Upper lobe of left lung (tissue), 6 donors: ENCODE data around the gene PHAF1. TPM values are rescaled to one million over a fixed set of nuclear protein-coding genes. Genes with fewer than 3 reads are reported as not detected.

Experiments used
- ATAC-seq, 2 donors: fragments of 200-7000 bp; cut with Tn5 transposase; one replicate each; pipeline ENCODE4 v1.9.1; 2022; ENCODE audit warnings: mild to moderate bottlenecking in 2 of 2, moderate library complexity in 2 of 2; ENCODE audit not compliant: low FRiP score in 2 of 2
- DNase-seq, 2 donors: peaks; one replicate each; pipeline ENCODE4 v3.0.0-alpha.2; 2019 to 2020
- H3K27ac ChIP-seq, 4 donors: fragments of 200-600 bp; sonication (generic); one replicate each; pipeline ENCODE4 v1.5.1; 2016 to 2019
- H3K27me3 ChIP-seq, 4 donors: fragments of 200-600 bp; sonication (generic); one replicate each; pipeline ENCODE4 v1.5.1; 2017 to 2019
- H3K36me3 ChIP-seq, 4 donors: fragments of 200-600 bp; sonication (generic); one replicate each; pipeline ENCODE4 v1.5.1; 2016 to 2019
- H3K4me1 ChIP-seq, 4 donors: fragments of 200-600 bp; sonication (generic); one replicate each; pipeline ENCODE4 v1.5.1; 2018 to 2019
- H3K4me3 ChIP-seq, 4 donors: fragments of 200-600 bp; sonication (generic); one replicate each; pipeline ENCODE4 v1.5.1; 2017 to 2019; ENCODE audit warnings: mild to moderate bottlenecking in 2 of 4, moderate library complexity in 1 of 4
- H3K9me3 ChIP-seq, 4 donors: fragments of 200-600 bp; sonication (generic); one replicate each; pipeline ENCODE4 v1.5.1; 2018 to 2019
- CTCF ChIP-seq, 6 experiments: fragments of 450-650 bp in 4 of 6; fragments of 200-600 bp in 2 of 6; sonication (generic) in 2 of 6; IDR thresholded peaks; one replicate each; pipeline ENCODE4 v1.5.1; 2016 to 2019; ENCODE audit warnings: antibody characterized with exemption in 6 of 6
- EP300 ChIP-seq, 4 donors: sonication (generic); formaldehyde crosslinking; IDR thresholded peaks; one replicate each; pipeline ENCODE4 v1.5.1; 2017; ENCODE audit warnings: antibody characterized with exemption in 4 of 4, control low read depth in 2 of 4
- POLR2A ChIP-seq, 4 donors: fragments of 450-650 bp; IDR thresholded peaks; one replicate each; pipeline ENCODE4 v1.5.1; 2016 to 2017; ENCODE audit warnings: antibody characterized with exemption in 4 of 4, mild to moderate bottlenecking in 2 of 4
- POLR2AphosphoS5 ChIP-seq, 2 donors: sonication (generic); formaldehyde crosslinking; IDR thresholded peaks; one replicate each; pipeline ENCODE4 v1.5.1; 2017; ENCODE audit warnings: antibody characterized with exemption in 2 of 2
- WGBS, 2 donors: methylation state at CpG; one replicate each; pipeline ENCODE4 v1.1.5; 2017 to 2018; 5-methylcytosine and 5-hydroxymethylcytosine counted together
- total RNA-seq, 6 donors: library from RNA; depleted of rRNA in 4 of 6; stranded (reverse); fragments of >200 nt in 4 of 6; gene quantifications; one replicate each; pipeline versions ENCODE4 v1.1.0 to v1.2.1, GENCODE V29; 2016 to 2021
- donor health status: DM: no; HTN: no; CAD: no; lungs with moderate emphysema.
- donor health status: DM: no; HTN: yes; CAD: no; lungs with severe emphysema.

Gene PHAF1
- total RNA-seq, 6 donors from 2014 or later = 16.0 to 32.3 (median 21.9) TPM

DNA sequence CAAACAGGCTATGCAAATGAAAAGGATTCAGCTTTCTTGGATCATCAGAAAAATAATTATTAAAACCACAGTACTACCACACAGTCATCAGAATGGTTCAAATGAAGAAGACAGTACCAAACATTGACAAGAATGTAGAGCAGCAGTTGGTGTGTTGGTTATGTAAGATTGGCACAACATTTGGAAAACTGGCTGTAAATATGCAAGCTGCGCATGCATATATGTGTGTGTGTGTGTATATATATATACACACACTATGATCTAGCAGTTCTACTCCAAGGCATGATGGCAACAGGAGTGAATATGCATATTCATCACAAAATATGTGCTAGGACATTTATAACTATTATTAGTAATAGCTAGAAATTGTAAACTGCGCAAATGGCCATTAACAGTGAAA, 34.4 kb upstream of the PHAF1 start:
- Histone ChIP-seq H3K9me3 (no peaks in the 10 kb centered on the region), H3K27me3 (no peaks in the 10 kb centered on the region), H3K36me3 (peaks cover 4 to 40% (median 22%) of the 10 kb centered on the region in 4 donors), H3K27ac (no peak overlapping the region), H3K4me3 (no peak overlapping the region), H3K4me1 (no peaks in the 10 kb centered on the region)
- ATAC-seq = no peak
- no peak for DNase-seq
- WGBS, 2 donors = 98 to 100% methylated on average over 2 of the region's 2 CpGs
- no peak for TF ChIP-seq EP300 (IDR thresholded peaks at IDR 0.05)
- no peak for TF ChIP-seq POLR2A (IDR thresholded peaks at IDR 0.05)

GRCh38 chr16:67077871-67078270, 31.9 kb upstream of the PHAF1 start:
- ATAC-seq (no peak), DNase-seq (no peak)
- WGBS, 2 donors = 84 to 93% methylated on average over 4 of the region's 4 CpGs
- no peak overlapping the region for H3K27ac ChIP-seq
- no peaks in the 10 kb centered on the region for H3K27me3 ChIP-seq
- no peak overlapping the region for H3K4me3 ChIP-seq
- no peaks in the 10 kb centered on the region for H3K9me3 ChIP-seq
- H3K4me1 ChIP-seq = no peaks in the 10 kb centered on the region
- H3K36me3 ChIP-seq = peaks cover 4 to 30% (median 17%) of the 10 kb centered on the region in 4 donors
- TF ChIP-seq EP300 (IDR thresholded peaks at IDR 0.05) (no peak), POLR2AphosphoS5 (IDR thresholded peaks at IDR 0.05) (no peak), CTCF (IDR thresholded peaks at IDR 0.05) (no peak), POLR2A (IDR thresholded peaks at IDR 0.05) (no peak)

- H3K4me1 ChIP-seq = peaks cover 0 to 3% (median 0%) of the 10 kb centered on the region in 4 donors
- H3K36me3 ChIP-seq = peaks cover 0 to 15% (median 3%) of the 10 kb centered on the region in 4 donors
- H3K4me3 ChIP-seq = no peak overlapping the region
- no peak overlapping the region for H3K27ac ChIP-seq
- ATAC-seq (no peak), DNase-seq (no peak)
- no peaks in the 10 kb centered on the region for H3K27me3 ChIP-seq
- TF ChIP-seq EP300 (IDR thresholded peaks at IDR 0.05) (no peak), POLR2AphosphoS5 (IDR thresholded peaks at IDR 0.05) (no peak), CTCF (IDR thresholded peaks at IDR 0.05) (no peak), POLR2A (IDR thresholded peaks at IDR 0.05) (no peak)
- H3K9me3 ChIP-seq = no peaks in the 10 kb centered on the region
- WGBS, 2 donors = 90 to 91% methylated on average over 6 of the region's 6 CpGs
These were observed 27.6 kb upstream of the PHAF1 start for GRCh38 chr16:67082100-67082499.

DNA sequence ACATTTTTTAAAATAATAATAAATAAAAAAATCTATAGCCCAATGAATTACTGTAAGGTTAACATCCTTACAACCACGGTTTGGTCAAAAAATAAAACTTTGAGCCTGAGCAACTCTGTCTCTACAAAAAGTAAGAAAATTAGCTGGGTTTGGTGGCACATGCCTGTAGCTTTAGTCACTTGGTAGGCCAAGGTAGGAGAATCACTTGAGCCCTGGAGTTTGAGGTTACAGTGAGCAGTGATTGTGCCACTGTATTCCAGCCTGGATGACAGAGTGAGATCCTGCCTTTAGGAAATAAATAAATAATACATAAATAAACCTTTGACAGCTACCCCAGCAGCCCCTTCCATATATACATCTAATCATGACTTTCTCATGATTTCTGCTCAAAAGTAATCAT, 26.9 kb upstream of the PHAF1 start:
- H3K27me3 ChIP-seq = no peaks in the 10 kb centered on the region
- 90 to 93% methylated on average over 1 of the region's 1 CpG for WGBS, 2 donors
- H3K4me3 ChIP-seq = no peak overlapping the region
- ATAC-seq = no peak
- H3K4me1 ChIP-seq = peaks cover 0 to 3% (median 0%) of the 10 kb centered on the region in 4 donors
- H3K36me3 ChIP-seq = peaks cover 0 to 14% (median 2%) of the 10 kb centered on the region in 4 donors
- DNase-seq = no peak
- no peaks in the 10 kb centered on the region for H3K9me3 ChIP-seq
- TF ChIP-seq EP300 (IDR thresholded peaks at IDR 0.05) (no peak), CTCF (IDR thresholded peaks at IDR 0.05) (no peak), POLR2AphosphoS5 (IDR thresholded peaks at IDR 0.05) (no peak), POLR2A (IDR thresholded peaks at IDR 0.05) (no peak)
- H3K27ac ChIP-seq = no peak overlapping the region

DNA sequence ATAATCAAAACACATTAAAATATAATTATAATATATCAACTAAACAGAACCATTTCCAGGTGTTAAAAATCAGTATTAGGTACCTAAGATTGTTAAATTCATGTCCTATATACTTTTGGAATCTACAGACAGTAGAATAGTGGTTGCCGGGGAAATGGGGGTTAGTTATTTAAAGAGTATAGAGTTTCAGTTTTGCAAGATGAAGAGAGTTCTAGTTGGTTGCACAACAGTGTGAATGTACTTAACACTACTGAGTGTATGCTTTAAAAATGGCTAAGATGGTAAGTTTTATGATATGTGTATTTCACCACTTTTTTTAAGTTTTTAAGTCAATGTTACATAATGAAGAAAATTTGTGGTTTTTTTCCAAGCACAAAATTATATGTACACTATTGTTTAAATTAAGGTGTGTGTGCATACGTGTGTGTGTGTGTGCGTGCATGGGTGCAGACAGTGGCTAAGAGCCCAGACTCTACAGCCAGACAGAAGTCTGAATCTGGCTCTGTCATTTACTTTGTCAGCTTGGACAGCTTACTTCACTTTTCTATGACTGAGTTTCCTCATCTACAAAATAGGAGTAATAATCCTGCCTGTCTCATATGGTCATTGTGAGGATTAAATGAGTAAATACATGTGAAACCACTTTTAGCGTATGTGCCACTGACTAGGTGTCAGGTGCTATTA, 25.3 kb upstream of the PHAF1 start:
- Histone ChIP-seq H3K27ac (no peak overlapping the region), H3K4me1 (peaks cover 0 to 3% (median 0%) of the 10 kb centered on the region in 4 donors), H3K27me3 (no peaks in the 10 kb centered on the region), H3K4me3 (no peak overlapping the region), H3K36me3 (peaks cover 0 to 10% (median 4%) of the 10 kb centered on the region in 4 donors), H3K9me3 (no peaks in the 10 kb centered on the region)
- DNase-seq = no peak
- TF ChIP-seq POLR2A (IDR thresholded peaks at IDR 0.05) (no peak), CTCF (IDR thresholded peaks at IDR 0.05) (no peak), POLR2AphosphoS5 (IDR thresholded peaks at IDR 0.05) (no peak), EP300 (IDR thresholded peaks at IDR 0.05) (no peak)
- 72 to 78% methylated on average over 4 of the region's 4 CpGs for WGBS, 2 donors
- no peak for ATAC-seq
